HG03378 (cell line): ENCODE measurements around the gene DAPK2.
A peak's percentile ranks its signal among the peaks of the same experiment; 100 is the strongest.
"Not testable (repeated sequence)": the region's sequence is repeated elsewhere in the genome, so short reads cannot be mapped to it uniquely, and the experiment has no call there.

Experiments
- ATAC-seq: cut with Tn5 transposase; IDR thresholded peaks from one replicate; pipeline ENCODE4 v1.9.1; 2021; ENCODE audit warnings: mild to moderate bottlenecking, moderate library complexity; ENCODE audit not compliant: unreplicated experiment

DAPK2 gene

GRCh38 chr15:63977119-63977518, 69.2 kb downstream of the DAPK2 start:
- no peak for ATAC-seq

DNA sequence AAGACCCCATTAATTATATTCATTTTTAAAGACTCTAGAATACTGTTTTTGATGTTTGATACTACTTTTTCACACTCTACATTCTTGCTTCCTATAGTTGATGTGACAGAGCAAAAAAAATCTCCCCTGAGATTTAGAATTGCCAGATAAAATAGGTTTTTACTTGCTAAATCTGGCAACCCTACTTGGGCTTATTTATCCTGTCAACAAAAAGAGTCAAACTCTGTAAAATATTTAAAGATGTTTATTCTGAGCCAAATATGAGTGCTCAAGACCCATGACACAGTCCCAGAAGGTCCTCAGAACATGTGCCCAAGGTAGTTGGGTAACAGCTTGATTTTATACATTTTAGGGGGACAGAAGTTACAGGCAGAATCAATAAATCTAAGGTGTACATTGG, 72.3 kb downstream of the DAPK2 start:
- ATAC-seq, result no peak

GRCh38 chr15:63973212-63974009, 72.9 kb downstream of the DAPK2 start:
- ATAC-seq, result no peak

DNA sequence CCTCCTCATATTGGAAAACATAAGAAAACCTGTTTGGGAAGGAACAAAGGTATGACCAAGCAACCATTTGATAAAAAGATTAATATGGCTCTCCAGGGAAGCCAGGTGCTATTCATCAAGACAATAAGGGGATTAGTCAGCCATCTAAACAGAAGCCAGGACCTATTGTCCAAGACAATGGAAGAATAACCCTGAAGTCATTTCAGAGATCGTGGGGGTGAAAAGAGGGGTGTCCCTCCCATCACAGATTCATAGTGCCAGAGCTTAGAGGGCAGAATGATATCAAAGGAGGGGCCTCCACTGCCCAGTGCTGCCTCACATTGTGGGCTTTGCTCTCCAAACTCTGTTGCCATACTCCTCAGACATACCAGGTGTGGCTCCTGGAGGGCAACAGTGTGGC, 73.5 kb downstream of the DAPK2 start:
- ATAC-seq, result no peak

- no peak for ATAC-seq
Measured at GRCh38 chr15:63971904-63972303, 74.4 kb downstream of the DAPK2 start.

GRCh38 chr15:63971427-63971805, 74.9 kb downstream of the DAPK2 start:
- peak; percentile 7 for ATAC-seq

GRCh38 chr15:63970621-63971426, 75.5 kb downstream of the DAPK2 start:
- peak; percentile 93 for ATAC-seq

DNA sequence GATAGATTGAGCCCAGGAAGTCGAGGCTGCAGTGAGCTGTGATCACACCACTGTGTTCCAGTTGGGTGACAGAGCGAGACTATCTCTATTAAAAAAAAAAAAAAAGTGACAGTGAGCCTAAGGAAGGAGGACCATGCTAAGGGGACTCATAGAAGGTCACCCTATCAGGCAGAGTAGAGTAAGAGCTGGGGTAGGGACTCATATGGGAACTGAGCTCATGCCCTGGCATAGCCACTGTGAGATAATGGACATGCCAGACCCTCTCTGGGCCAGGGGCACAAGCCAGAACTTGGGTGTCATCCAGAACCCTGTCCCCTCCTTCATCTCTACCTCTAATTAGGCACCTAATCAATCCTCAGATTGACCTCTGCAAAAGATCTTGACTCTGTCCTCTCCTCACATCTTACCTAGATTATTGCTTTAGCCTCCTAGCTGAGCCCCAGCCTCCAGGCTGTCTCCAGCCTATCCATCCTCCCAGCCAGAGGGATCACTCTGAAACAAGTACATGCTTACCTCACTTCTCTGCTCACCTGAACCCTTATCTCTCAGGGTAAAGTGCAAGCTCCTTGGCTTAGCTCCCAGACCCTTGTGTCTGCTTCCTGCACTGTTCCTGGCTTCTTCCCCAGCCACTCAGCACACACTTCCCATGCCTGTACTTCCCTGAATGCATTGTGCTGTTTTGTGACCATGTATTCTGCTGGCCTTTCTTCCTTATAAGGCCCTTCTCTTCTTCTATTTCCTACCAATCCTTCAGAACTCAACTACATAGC, 76.4 kb downstream of the DAPK2 start:
- ATAC-seq, result no peak

DNA sequence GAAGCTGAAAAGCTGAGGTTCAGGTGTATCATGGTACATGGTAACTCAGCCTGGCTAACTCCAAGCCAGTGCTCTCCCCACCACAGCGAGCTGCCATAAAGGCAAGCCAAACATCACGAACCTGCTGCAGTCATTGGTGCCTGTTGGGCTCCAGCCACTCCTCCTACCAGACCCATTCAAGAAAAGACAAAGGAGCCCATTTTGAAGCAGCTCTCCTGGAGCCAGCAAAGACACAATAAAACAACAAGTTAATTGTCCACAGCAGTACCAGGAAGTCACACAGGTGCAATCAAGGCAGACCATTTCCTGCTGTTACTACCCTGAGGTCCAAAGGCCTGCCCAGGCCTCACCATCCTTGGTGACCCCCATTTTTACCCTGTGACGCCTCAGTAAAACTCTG, 77.6 kb downstream of the DAPK2 start:
- ATAC-seq, result no peak

- ATAC-seq, result no peak
Measured at GRCh38 chr15:63968122-63968524, 78.2 kb downstream of the DAPK2 start.

DNA sequence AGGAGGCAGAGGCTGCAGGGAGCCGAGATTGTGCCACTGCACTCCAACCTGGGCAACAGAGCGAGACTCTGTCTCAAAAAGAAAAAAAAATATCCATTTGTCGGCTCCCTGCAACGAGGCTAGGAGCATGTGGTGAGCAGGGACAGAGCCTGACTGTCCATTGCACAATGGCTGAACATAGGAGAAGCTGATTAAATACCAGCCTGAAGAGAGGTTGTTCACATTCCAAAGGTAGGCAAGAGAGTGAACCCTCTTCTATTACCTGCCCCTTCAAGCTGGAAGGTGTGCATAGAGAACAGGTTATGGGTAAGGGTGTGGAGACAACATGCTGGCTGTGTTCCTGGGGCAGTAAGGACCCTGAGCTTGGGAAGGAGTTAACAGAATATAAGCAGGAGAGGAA, 78.7 kb downstream of the DAPK2 start:
- no peak for ATAC-seq

GRCh38 chr15:63962947-63963721, 83.2 kb downstream of the DAPK2 start:
- not testable (repeated sequence) for ATAC-seq

- ATAC-seq, result no peak
Measured at GRCh38 chr15:63953524-63953923, 92.8 kb downstream of the DAPK2 start.

GRCh38 chr15:63950911-63951481, 95.3 kb downstream of the DAPK2 start:
- no peak for ATAC-seq

DNA sequence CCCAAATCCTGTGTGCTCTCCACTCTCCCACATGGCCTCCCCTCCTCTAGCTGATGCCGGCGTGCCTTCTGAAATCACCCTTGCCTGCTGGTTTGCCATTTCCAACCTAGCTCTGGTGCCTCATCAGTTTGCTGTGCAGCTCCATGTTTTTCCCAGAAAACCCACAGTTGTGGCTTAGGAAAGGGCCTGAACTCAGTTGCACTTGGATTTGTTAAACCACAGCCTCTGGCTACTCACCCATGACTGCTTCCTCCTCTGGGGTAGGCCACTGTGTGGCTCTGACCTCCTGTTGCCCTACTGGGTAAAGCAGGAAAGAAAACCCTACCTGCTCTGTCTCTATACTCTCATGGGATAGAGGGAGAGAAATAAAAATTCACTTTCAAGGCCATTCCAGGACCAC, 97.3 kb downstream of the DAPK2 start:
- no peak for ATAC-seq

- no peak for ATAC-seq
Measured at GRCh38 chr15:63948436-63948835, 97.8 kb downstream of the DAPK2 start.

DNA sequence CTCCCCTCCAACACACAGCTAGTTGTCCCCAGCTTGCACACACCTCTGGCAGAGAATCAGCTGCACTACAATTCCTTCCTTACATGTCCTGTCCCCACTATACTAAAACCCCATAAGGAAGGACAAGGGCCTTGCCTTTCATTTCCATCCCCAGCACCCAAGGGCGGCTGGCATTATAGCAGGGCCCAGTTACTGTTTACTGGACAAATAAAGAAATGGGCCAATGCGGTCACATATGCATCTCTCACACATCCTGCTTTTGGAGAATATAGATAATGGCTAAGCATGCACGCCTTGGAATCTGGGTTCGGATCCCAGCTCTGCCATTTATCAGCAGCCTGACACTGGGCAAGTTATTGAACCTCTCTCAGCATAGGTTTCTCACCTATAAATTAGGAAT, 99.1 kb downstream of the DAPK2 start:
- ATAC-seq, result no peak

DNA sequence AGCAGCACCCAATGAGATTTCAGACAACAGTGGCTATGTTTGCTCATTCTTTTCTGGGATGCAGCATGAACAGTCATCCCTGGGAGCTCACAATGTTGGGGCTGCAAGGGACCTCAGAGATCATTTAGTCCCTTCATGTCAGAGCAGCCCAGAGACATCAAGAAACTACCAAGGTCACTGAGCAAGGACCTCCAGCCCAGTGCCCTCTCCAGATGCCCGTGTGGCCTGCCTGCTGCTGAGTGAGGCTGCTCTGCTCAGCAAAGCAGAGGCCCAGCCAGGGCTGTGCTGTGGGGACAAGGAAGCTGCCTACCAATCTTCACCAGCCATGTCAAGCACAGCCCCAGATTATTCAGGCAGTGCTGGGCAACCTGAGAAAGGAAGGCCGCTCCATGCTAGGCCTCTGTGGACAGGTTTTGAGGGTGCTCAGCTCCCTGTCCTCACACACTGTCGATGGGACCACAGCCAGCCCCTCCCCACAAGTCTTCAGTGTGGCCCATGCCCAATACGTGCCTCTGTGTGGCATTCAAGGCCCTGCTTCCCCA, 99.7 kb downstream of the DAPK2 start:
- ATAC-seq, result no peak

DNA sequence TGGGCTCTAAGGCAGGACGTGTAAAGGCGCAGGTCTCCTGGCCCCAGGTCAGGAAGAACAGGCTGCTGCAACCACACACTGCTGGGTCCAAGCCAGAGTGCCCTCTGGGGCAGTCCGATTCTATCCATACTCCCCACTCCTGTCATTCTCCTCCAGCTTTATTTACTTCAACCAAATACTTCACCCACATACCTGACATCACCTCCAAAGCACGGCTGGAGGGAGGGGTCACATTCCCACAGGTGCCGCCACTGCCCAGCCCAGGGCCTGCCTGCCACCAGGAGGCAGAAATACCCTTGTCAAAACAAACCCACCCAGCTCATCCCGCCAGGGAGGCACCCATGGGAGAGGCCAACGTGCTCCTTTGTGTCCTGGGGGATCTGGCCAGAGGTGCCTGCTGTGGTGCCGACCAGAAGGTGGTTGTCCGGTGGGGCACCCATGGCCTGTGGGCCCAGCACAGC, 100.4 kb downstream of the DAPK2 start:
- no peak for ATAC-seq
